Lower leg skin (tissue), 4 donors: ENCODE data around the gene ING4. TPM values are rescaled to one million over a fixed set of nuclear protein-coding genes. Genes with fewer than 3 reads are reported as not detected.

Source experiments
- DNase-seq, 2 donors: peaks; one replicate each; pipeline ENCODE4 v3.0.0-alpha.2; 2019; ENCODE audit warnings: low spot score in 2 of 2
- H3K4me3 ChIP-seq: fragments of 200-600 bp; sonication (generic); 2 replicates; pipeline ENCODE4 v1.5.1; 2017; ENCODE audit warnings: mild to moderate bottlenecking, low read depth; ENCODE audit not compliant: poor library complexity, severe bottlenecking
- POLR2A ChIP-seq, 2 donors: fragments of 450-650 bp; IDR thresholded peaks; one replicate each; pipeline ENCODE4 v1.6.1; 2016 to 2017; ENCODE audit warnings: antibody characterized with exemption in 2 of 2, mild to moderate bottlenecking in 1 of 2, moderate library complexity in 1 of 2
- WGBS, 2 donors: methylation state at CpG; one replicate each; pipeline ENCODE4 v1.1.5; 2018; 5-methylcytosine and 5-hydroxymethylcytosine counted together
- intact Hi-C: fragments of 100-400 bp; cut with DNase I; formaldehyde crosslinking; loops from one replicate; pipeline ENCODE4 v1.15.0; 2023; ENCODE audit warnings: low total_unique reads
- total RNA-seq, 4 donors: library from RNA; depleted of rRNA; stranded (reverse); fragments of >200 nt; gene quantifications; one replicate each; pipeline ENCODE4 v1.1.0, GENCODE V29; 2016
- TF ChIP-seq, protein P1 (sequence below), 3 donors: fragments of 450-650 bp; IDR thresholded peaks; one replicate each; pipeline ENCODE4 v1.5.1; 2016; ENCODE audit warnings: antibody characterized with exemption in 3 of 3, mild to moderate bottlenecking in 3 of 3, moderate library complexity in 2 of 3

ING4 gene
- total RNA-seq, 4 donors from 2014 or later = 40.8 to 63.6 (median 56.0) TPM

DNA sequence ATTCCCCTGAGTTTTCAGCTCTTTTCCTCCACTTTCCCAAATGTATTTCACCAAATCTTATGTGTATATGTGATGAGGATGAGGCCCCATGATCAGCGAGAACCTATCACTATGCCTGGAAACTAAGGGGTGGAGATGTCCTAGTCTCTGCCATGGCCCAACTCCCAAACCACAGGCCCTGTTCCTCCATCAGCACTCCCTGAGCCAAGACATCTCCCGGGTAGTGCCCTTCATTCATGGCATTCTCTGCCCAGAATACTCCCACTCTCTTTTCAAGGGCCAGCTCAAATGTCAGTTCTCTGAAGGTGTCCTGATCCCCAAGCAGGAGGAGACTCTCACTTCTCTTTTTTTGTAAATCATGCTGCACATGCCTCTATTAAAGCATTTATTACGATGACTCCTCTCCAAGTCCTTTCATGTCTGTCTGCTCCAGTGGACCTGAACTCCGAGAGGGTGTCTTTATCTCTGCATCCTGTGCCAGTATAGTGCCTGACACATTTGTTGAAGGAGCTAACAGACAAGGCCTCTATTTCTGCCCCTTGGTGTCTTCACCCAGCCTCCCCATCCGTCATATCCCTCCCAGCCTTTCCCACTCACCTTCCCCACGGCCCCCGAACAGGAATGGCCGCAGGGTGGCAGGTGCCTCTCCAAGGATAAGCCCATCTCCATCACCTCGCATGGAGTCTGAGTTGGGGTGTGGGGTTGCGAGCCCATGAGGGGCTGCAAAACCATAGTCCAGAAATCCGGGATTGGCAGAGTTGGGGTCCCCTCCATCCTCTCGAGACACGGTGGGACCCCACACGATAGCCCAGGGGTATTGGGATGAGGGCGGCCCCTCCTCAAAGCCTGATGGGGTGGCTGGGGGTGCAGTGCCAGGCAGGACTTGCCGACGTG, 34.0 kb upstream of the ING4 start:
- TF ChIP-seq POLR2A (IDR thresholded peaks at IDR 0.05) = no peak
- TF ChIP-seq, protein P1, sequence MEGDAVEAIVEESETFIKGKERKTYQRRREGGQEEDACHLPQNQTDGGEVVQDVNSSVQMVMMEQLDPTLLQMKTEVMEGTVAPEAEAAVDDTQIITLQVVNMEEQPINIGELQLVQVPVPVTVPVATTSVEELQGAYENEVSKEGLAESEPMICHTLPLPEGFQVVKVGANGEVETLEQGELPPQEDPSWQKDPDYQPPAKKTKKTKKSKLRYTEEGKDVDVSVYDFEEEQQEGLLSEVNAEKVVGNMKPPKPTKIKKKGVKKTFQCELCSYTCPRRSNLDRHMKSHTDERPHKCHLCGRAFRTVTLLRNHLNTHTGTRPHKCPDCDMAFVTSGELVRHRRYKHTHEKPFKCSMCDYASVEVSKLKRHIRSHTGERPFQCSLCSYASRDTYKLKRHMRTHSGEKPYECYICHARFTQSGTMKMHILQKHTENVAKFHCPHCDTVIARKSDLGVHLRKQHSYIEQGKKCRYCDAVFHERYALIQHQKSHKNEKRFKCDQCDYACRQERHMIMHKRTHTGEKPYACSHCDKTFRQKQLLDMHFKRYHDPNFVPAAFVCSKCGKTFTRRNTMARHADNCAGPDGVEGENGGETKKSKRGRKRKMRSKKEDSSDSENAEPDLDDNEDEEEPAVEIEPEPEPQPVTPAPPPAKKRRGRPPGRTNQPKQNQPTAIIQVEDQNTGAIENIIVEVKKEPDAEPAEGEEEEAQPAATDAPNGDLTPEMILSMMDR (IDR thresholded peaks at IDR 0.05) = no peak
- 73 to 75% methylated on average over 16 to 17 of the region's 17 CpGs for WGBS, 2 donors
- no peak overlapping the region for H3K4me3 ChIP-seq

DNA sequence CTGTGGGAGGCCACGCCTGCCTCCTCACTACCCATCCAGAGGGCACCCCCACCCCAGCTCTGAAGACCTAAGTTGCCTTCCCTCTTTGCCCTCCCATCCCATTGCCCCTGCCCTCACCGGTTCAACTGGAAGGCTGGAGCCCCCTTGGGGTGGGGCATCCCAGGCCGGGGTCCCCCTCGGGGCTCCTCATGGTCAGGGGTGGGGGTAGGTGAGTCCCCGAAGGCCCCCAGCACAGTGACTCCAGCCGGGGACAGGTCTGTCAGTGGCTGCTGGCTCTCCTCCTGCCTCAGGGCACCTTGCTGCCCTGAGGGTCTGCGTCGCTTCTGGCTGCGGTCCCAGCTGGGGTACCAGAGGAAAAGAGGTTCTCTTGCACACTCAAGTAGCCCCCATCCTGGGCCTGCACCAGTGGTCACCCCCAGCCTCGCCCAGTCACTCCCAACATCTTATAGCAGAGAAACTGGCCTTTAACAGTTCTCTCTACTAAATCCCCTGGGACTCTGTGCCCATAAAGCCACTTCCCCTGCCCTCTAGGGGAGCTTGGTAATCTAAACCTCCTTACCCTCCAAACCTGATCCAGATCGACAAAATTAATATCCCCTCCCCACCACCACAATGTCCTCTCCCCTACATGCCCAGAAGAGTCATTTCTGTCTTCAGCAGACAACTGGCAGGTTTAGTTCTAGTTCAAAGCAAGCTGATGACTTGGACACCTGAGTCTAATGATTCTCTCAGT, 32.6 kb upstream of the ING4 start:
- WGBS, 2 donors = 70 to 74% methylated on average over 11 of the region's 11 CpGs
- no peak overlapping the region for H3K4me3 ChIP-seq
- intact Hi-C loops = no loop called here
- DNase-seq = no peak
- TF ChIP-seq, protein P1 (IDR thresholded peaks at IDR 0.05) = no peak
- no peak for TF ChIP-seq POLR2A (IDR thresholded peaks at IDR 0.05)

More for the DNA sequence above, 34.0 kb upstream of the ING4 start:
- intact Hi-C loops = no loop called here
- DNase-seq = no peak

DNA sequence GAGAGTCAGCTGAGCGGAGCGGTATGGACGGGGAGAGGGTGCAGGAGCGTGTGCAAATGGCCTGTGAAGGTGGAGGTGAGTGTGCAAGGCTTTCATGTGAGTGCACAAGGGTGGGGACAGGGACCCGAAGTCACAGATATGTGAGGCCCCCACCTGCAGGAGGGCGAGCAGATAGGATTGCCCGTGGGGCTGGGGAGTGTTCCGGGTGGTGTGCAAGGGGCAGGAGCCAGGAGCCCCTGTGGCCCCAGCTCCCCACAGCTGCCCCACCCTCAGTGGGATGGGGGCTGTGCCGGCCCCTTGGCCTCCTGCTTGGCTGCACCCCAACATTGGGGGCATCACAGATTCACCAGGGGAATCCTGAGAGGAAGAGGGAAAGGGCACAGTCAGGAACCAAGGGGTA, 31.8 kb upstream of the ING4 start:
- TF ChIP-seq, protein P1 (IDR thresholded peaks at IDR 0.05) = no peak
- no peak for TF ChIP-seq POLR2A (IDR thresholded peaks at IDR 0.05)
- no peak overlapping the region for H3K4me3 ChIP-seq
- intact Hi-C loops = no loop called here
- DNase-seq = no peak
- WGBS, 2 donors = 77 to 80% methylated on average over 9 of the region's 9 CpGs

DNA sequence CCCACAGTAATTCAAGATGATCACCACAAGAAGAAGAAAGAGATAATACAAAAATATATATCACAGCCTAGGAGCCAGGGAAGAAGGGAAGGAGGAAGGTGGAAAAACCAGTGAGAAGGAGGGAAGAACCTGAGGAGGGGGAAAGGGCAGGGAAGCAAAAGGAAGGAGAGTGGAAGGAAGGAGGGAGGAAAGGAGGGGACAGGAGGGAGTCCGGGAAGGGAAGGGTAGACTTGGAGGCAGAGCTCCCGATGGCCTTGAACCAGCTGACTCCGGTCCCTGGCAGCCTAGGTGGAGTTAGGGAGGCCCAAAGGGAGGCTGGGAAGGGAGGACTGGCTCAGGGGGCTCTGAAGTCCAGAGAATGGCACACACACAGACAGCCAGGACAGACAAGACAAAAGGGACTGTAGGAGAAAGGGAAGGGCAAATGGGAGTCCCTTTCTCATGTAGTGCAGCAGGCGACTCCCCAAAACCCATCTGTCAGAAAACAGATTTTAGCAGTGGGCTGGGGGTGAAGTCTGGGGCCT, 31.0 kb upstream of the ING4 start:
- DNase-seq = no peak
- no peak overlapping the region for H3K4me3 ChIP-seq
- intact Hi-C loops = no loop called here
- WGBS, 2 donors = 71 to 74% methylated on average over 4 of the region's 4 CpGs
- TF ChIP-seq, protein P1 (IDR thresholded peaks at IDR 0.05) = no peak
- TF ChIP-seq POLR2A (IDR thresholded peaks at IDR 0.05) = no peak

DNA sequence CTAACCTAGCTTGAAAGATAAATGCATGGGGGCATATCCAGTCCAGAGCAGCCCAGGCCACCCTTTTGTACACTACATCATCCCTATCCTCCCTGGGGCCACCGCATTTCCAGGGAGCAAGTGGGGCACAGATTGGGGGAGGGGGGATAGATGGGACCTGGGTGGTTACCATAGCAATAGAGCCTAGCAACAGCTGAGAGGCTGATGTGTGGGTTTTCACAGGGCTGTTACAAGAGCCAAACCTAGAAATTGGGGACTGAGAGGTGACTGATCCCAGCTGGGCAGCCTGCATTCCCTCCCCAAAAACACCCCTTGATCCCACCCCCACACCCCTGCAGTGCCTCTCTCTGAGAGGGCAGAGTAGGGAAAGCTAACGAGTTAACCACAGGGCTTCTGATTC, 30.0 kb upstream of the ING4 start:
- WGBS, 2 donors = 63 to 71% methylated on average over 2 of the region's 2 CpGs
- TF ChIP-seq POLR2A (IDR thresholded peaks at IDR 0.05) = no peak
- TF ChIP-seq, protein P1 (IDR thresholded peaks at IDR 0.05) = no peak
- DNase-seq = no peak
- intact Hi-C loops = no loop called here
- no peak overlapping the region for H3K4me3 ChIP-seq
